C4-2B (cell line): ENCODE data around the gene PDCL3.

Source experiments
- H3K27ac ChIP-seq: fragments of 450-650 bp; 2 replicates; pipeline ENCODE4 v1.5.1; 2017
- CTCF ChIP-seq: fragments of 450-650 bp; conservative IDR thresholded peaks from 2 replicates; pipeline ENCODE4 v1.5.1; 2017; ENCODE audit warnings: mild to moderate bottlenecking
- ZFX ChIP-seq: fragments of 450-650 bp; IDR thresholded peaks from 2 replicates; pipeline ENCODE4 v1.6.1; 2017

Gene PDCL3

GRCh38 chr2:100562613-100563406 lies at the start of gene PDCL3:
PDCL3 (plus strand) TSS chr2:100562993; CDS start chr2:100563068, 75 bp downstream.
- peak within 1 kb of the TSS; percentile 87 for H3K27ac ChIP-seq
- TF ChIP-seq CTCF (no peak; the same call in 1 of the 2 replicates), ZFX (peak; percentile 81)

GRCh38 chr2:100513650-100514049 lies 49.1 kb upstream of the PDCL3 start:
- no peak for TF ChIP-seq CTCF
- TF ChIP-seq ZFX = no peak
- no peak overlapping the region for H3K27ac ChIP-seq

GRCh38 chr2:100517556-100517955 lies 45.2 kb upstream of the PDCL3 start:
- TF ChIP-seq CTCF = no peak

GRCh38 chr2:100518801-100519200 lies 44.0 kb upstream of the PDCL3 start:
- no peak overlapping the region for H3K27ac ChIP-seq
- TF ChIP-seq CTCF = no peak
- TF ChIP-seq ZFX = no peak

More at GRCh38 chr2:100517556-100517955, 45.2 kb upstream of the PDCL3 start:
- H3K27ac ChIP-seq = no peak overlapping the region

- H3K27ac ChIP-seq = no peak overlapping the region
- no peak for TF ChIP-seq CTCF
- TF ChIP-seq ZFX = no peak
Measured at GRCh38 chr2:100520224-100520623, 42.6 kb upstream of the PDCL3 start.

GRCh38 chr2:100522430-100522829 lies 40.4 kb upstream of the PDCL3 start:
- H3K27ac ChIP-seq = no peak overlapping the region
- TF ChIP-seq ZFX = no peak
- TF ChIP-seq CTCF = no peak

- TF ChIP-seq ZFX = no peak
- no peak for TF ChIP-seq CTCF
- H3K27ac ChIP-seq = no peak overlapping the region
Measured at GRCh38 chr2:100524331-100524730, 38.5 kb upstream of the PDCL3 start.
